Measurements from ENCODE around the gene ADD2. TPM values are rescaled to one million over a fixed set of nuclear protein-coding genes. Genes with fewer than 3 reads are reported as not detected.

Gene ADD2
- polyA plus RNA-seq, 1 donor, result 4.0 TPM

GRCh38 chr2:70671092-70671675, 96.8 kb downstream of the ADD2 start:
- no peak overlapping the region for H3K27ac ChIP-seq (ENCODE audit: low read length)
- H3K4me3 ChIP-seq (ENCODE audit: low read length), result no peak overlapping the region
- no peak for DNase-seq
- H3K4me1 ChIP-seq (ENCODE audit: control insufficient read depth, insufficient read depth, low read length), result no peaks in the 10 kb centered on the region
- H3K36me3 ChIP-seq (ENCODE audit: control insufficient read depth, insufficient read depth, low read length), result no peaks in the 10 kb centered on the region
- H3K27me3 ChIP-seq (ENCODE audit: control insufficient read depth, insufficient read depth, low read length), result peaks cover 9% of the 10 kb centered on the region
- no peaks in the 10 kb centered on the region for H3K9me3 ChIP-seq (ENCODE audit: control insufficient read depth, low read depth, low read length)
- whole genome bisulfite sequencing (ENCODE audit: insufficient coverage, low lambda C conversion rate), result no CpG with 5 or more reads among the region's 7 CpGs

GRCh38 chr2:70670626-70671025, 97.4 kb downstream of the ADD2 start:
- H3K27ac ChIP-seq (ENCODE audit: low read length), result no peak overlapping the region
- no peaks in the 10 kb centered on the region for H3K9me3 ChIP-seq (ENCODE audit: control insufficient read depth, low read depth, low read length)
- no peaks in the 10 kb centered on the region for H3K36me3 ChIP-seq (ENCODE audit: control insufficient read depth, insufficient read depth, low read length)
- no peaks in the 10 kb centered on the region for H3K4me1 ChIP-seq (ENCODE audit: control insufficient read depth, insufficient read depth, low read length)
- no peak for DNase-seq
- no peak overlapping the region for H3K4me3 ChIP-seq (ENCODE audit: low read length)
- no CpG with 5 or more reads among the region's 3 CpGs for WGBS (ENCODE audit: insufficient coverage, low lambda C conversion rate)
- peaks cover 9% of the 10 kb centered on the region for H3K27me3 ChIP-seq (ENCODE audit: control insufficient read depth, insufficient read depth, low read length)

GRCh38 chr2:70670202-70670601, 97.8 kb downstream of the ADD2 start:
- Histone ChIP-seq H3K27me3 (ENCODE audit: control insufficient read depth, insufficient read depth, low read length) (peaks cover 6% of the 10 kb centered on the region), H3K9me3 (ENCODE audit: control insufficient read depth, low read depth, low read length) (no peaks in the 10 kb centered on the region), H3K27ac (ENCODE audit: low read length) (no peak overlapping the region), H3K4me3 (ENCODE audit: low read length) (no peak overlapping the region), H3K36me3 (ENCODE audit: control insufficient read depth, insufficient read depth, low read length) (no peaks in the 10 kb centered on the region), H3K4me1 (ENCODE audit: control insufficient read depth, insufficient read depth, low read length) (no peaks in the 10 kb centered on the region)
- no peak for DNase-seq
- no CpG with 5 or more reads among the region's 1 CpG for WGBS (ENCODE audit: insufficient coverage, low lambda C conversion rate)

DNA sequence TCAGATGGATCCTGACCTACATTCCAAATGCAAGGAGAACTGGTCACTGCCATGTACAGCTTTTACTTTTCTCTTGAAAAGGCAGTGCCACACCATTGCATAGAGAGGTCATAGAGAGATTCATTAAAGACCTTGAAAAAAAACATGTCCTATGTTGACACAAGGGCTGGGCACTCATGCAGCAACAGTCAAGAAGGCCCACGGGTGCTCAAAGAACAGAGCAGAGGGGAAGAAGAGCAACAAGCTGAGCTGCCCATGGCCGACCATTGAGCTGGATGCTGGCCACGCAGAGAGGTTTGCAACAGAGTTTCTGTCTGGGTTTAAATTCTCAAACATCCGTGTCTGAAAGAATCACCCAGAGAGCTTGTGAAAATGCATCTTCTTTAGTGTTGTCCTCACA, 99.1 kb downstream of the ADD2 start:
- no peaks in the 10 kb centered on the region for H3K4me1 ChIP-seq (ENCODE audit: control insufficient read depth, insufficient read depth, low read length)
- H3K4me3 ChIP-seq (ENCODE audit: low read length), result no peak overlapping the region
- no peaks in the 10 kb centered on the region for H3K9me3 ChIP-seq (ENCODE audit: control insufficient read depth, low read depth, low read length)
- peaks cover 5% of the 10 kb centered on the region for H3K27me3 ChIP-seq (ENCODE audit: control insufficient read depth, insufficient read depth, low read length)
- no peak overlapping the region for H3K27ac ChIP-seq (ENCODE audit: low read length)
- H3K36me3 ChIP-seq (ENCODE audit: control insufficient read depth, insufficient read depth, low read length), result no peaks in the 10 kb centered on the region
- no CpG with 5 or more reads among the region's 4 CpGs for WGBS (ENCODE audit: insufficient coverage, low lambda C conversion rate)
- DNase-seq, result no peak

DNA sequence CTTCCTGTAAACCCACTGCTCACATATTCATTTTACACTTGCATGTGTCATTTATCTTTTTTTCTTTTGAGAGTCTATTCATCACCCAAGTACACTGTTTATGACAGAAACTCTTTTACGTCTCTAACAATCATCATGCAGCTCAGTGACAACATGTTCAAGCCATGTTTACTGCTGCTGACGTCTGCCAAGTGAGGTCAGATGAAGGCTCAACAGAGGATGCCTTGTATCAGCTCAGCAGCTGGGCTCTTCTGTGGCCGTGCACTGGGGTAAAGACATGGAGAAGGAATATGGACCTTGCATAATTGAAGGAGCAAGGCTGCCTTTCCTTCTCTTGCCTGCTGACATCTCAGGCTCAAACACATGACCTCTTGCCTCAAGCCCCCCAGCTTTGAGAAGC, 99.6 kb downstream of the ADD2 start:
- no CpG with 5 or more reads among the region's 3 CpGs for WGBS (ENCODE audit: insufficient coverage, low lambda C conversion rate)
- DNase-seq, result no peak
- no peaks in the 10 kb centered on the region for H3K4me1 ChIP-seq (ENCODE audit: control insufficient read depth, insufficient read depth, low read length)

GRCh38 chr2:70664525-70664924, 103.5 kb downstream of the ADD2 start:
- no peaks in the 10 kb centered on the region for H3K9me3 ChIP-seq (ENCODE audit: control insufficient read depth, low read depth, low read length)
- H3K4me3 ChIP-seq (ENCODE audit: low read length), result no peak overlapping the region
- 100% methylated on average over 1 of the region's 7 CpGs for WGBS (ENCODE audit: insufficient coverage, low lambda C conversion rate)
- no peaks in the 10 kb centered on the region for H3K36me3 ChIP-seq (ENCODE audit: control insufficient read depth, insufficient read depth, low read length)
- no peak for DNase-seq
- no peak overlapping the region for H3K27ac ChIP-seq (ENCODE audit: low read length)
- no peaks in the 10 kb centered on the region for H3K4me1 ChIP-seq (ENCODE audit: control insufficient read depth, insufficient read depth, low read length)
- peaks cover 12% of the 10 kb centered on the region for H3K27me3 ChIP-seq (ENCODE audit: control insufficient read depth, insufficient read depth, low read length)

More for the DNA sequence above, 99.6 kb downstream of the ADD2 start:
- Histone ChIP-seq H3K27ac (ENCODE audit: low read length) (no peak overlapping the region), H3K9me3 (ENCODE audit: control insufficient read depth, low read depth, low read length) (no peaks in the 10 kb centered on the region), H3K36me3 (ENCODE audit: control insufficient read depth, insufficient read depth, low read length) (no peaks in the 10 kb centered on the region), H3K4me3 (ENCODE audit: low read length) (no peak overlapping the region), H3K27me3 (ENCODE audit: control insufficient read depth, insufficient read depth, low read length) (peaks cover 5% of the 10 kb centered on the region)

DNA sequence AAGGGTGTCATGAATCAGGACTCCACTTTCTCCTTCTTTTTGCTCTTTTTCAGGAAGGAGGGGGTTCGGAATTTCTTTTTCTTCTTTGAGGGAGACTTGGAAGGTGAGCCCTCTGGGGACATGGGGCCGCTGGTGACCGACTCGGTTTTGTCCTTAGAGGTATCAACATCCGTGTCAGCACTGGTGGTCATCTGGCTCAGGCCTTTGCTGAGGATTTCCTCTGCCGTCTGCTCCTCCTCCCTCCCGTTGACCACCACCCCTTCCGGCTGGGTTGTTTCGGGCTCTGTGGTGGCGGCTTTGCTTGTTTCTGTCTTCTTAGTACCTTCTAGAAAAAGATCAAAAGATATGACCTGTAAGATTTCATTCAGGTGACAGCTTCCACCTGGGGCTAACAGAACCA, 104.6 kb downstream of the ADD2 start:
- WGBS (ENCODE audit: insufficient coverage, low lambda C conversion rate), result no CpG with 5 or more reads among the region's 10 CpGs

DNA sequence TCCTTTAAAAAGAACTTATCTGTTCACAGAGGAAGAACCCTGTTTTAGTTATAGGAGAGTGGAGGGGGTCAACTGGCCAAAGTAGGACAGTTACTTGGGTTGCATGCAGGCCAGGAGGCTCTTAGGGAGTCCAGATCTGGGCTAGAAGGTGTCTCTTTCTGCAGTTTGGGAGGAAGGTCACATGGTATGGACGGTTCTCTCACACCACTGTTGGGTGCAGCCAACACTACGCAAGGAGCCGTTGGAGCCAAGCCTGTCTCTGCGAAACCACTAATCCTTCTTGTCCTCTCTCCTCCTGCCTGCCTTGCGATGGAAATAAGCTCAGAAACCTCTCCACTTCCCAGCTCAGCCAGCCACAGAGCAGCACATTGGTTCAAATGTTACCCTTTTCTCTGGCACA, 108.4 kb downstream of the ADD2 start:
- Histone ChIP-seq H3K9me3 (ENCODE audit: control insufficient read depth, low read depth, low read length) (no peaks in the 10 kb centered on the region), H3K27me3 (ENCODE audit: control insufficient read depth, insufficient read depth, low read length) (peaks cover 34% of the 10 kb centered on the region), H3K4me1 (ENCODE audit: control insufficient read depth, insufficient read depth, low read length) (no peaks in the 10 kb centered on the region), H3K27ac (ENCODE audit: low read length) (no peak overlapping the region), H3K36me3 (ENCODE audit: control insufficient read depth, insufficient read depth, low read length) (no peaks in the 10 kb centered on the region), H3K4me3 (ENCODE audit: low read length) (no peak overlapping the region)
- no CpG with 5 or more reads among the region's 5 CpGs for WGBS (ENCODE audit: insufficient coverage, low lambda C conversion rate)
- no peak for DNase-seq

More for the DNA sequence above, 104.6 kb downstream of the ADD2 start:
- H3K4me3 ChIP-seq (ENCODE audit: low read length), result no peak overlapping the region
- peaks cover 18% of the 10 kb centered on the region for H3K27me3 ChIP-seq (ENCODE audit: control insufficient read depth, insufficient read depth, low read length)
- no peak overlapping the region for H3K27ac ChIP-seq (ENCODE audit: low read length)
- H3K9me3 ChIP-seq (ENCODE audit: control insufficient read depth, low read depth, low read length), result no peaks in the 10 kb centered on the region
- no peaks in the 10 kb centered on the region for H3K36me3 ChIP-seq (ENCODE audit: control insufficient read depth, insufficient read depth, low read length)
- DNase-seq, result no peak
- no peaks in the 10 kb centered on the region for H3K4me1 ChIP-seq (ENCODE audit: control insufficient read depth, insufficient read depth, low read length)

GRCh38 chr2:70658476-70658875, 109.5 kb downstream of the ADD2 start:
- Histone ChIP-seq H3K9me3 (ENCODE audit: control insufficient read depth, low read depth, low read length) (no peaks in the 10 kb centered on the region), H3K4me1 (ENCODE audit: control insufficient read depth, insufficient read depth, low read length) (no peaks in the 10 kb centered on the region), H3K27ac (ENCODE audit: low read length) (no peak overlapping the region), H3K36me3 (ENCODE audit: control insufficient read depth, insufficient read depth, low read length) (no peaks in the 10 kb centered on the region), H3K27me3 (ENCODE audit: control insufficient read depth, insufficient read depth, low read length) (peaks cover 34% of the 10 kb centered on the region), H3K4me3 (ENCODE audit: low read length) (no peak overlapping the region)
- no peak for DNase-seq
- no CpG with 5 or more reads among the region's 2 CpGs for WGBS (ENCODE audit: insufficient coverage, low lambda C conversion rate)

- H3K4me1 ChIP-seq (ENCODE audit: control insufficient read depth, insufficient read depth, low read length), result no peaks in the 10 kb centered on the region
- peaks cover 34% of the 10 kb centered on the region for H3K27me3 ChIP-seq (ENCODE audit: control insufficient read depth, insufficient read depth, low read length)
- WGBS (ENCODE audit: insufficient coverage, low lambda C conversion rate), result no CpG with 5 or more reads among the region's 5 CpGs
- DNase-seq, result no peak
- H3K9me3 ChIP-seq (ENCODE audit: control insufficient read depth, low read depth, low read length), result no peaks in the 10 kb centered on the region
- H3K27ac ChIP-seq (ENCODE audit: low read length), result no peak overlapping the region
- no peak overlapping the region for H3K4me3 ChIP-seq (ENCODE audit: low read length)
- no peaks in the 10 kb centered on the region for H3K36me3 ChIP-seq (ENCODE audit: control insufficient read depth, insufficient read depth, low read length)
These were observed 110.8 kb downstream of the ADD2 start for GRCh38 chr2:70657246-70657645.

DNA sequence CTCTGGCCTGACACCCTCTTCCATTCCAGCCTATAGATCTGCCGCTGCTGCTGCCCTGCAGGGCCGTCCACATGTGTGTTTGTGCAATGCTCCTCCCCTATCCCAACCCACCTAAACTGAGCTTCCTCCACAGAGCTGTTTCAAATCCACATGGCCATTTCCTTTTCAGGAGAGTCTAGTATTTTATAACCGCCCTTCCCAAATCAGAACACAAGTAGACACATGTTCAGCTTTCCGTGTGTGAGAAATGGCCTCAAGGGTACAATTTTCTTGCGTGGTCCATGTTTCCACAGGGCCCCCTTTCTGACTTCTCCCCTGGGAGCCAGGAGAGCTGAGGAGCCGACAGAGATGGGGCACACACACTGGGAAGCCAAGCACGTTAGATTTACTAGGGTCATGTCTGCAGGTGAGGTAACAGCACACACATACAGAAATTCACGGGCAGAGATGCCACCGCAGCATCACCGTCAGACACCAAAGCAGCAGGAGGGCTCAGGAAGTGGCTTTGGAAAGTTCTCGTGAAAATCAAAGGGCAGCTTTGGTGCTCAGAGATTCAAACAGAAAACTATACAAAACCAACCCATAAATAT, 111.5 kb downstream of the ADD2 start:
- no peak for DNase-seq
- no peaks in the 10 kb centered on the region for H3K9me3 ChIP-seq (ENCODE audit: control insufficient read depth, low read depth, low read length)
- H3K4me3 ChIP-seq (ENCODE audit: low read length), result no peak overlapping the region
- no peaks in the 10 kb centered on the region for H3K4me1 ChIP-seq (ENCODE audit: control insufficient read depth, insufficient read depth, low read length)
- H3K27me3 ChIP-seq (ENCODE audit: control insufficient read depth, insufficient read depth, low read length), result peaks cover 35% of the 10 kb centered on the region
- H3K27ac ChIP-seq (ENCODE audit: low read length), result no peak overlapping the region
- 83% methylated on average over 1 of the region's 11 CpGs for WGBS (ENCODE audit: insufficient coverage, low lambda C conversion rate)
- H3K36me3 ChIP-seq (ENCODE audit: control insufficient read depth, insufficient read depth, low read length), result no peaks in the 10 kb centered on the region

All from large intestine (tissue), 3 donors.